OCI-LY3 (cell line): ENCODE data around the gene LRRC14B.

ENCODE experiments used
- H2AFZ ChIP-seq: fragments of 200-600, 300-600 bp; shearing (Covaris generic); 2 replicates; pipeline ENCODE4 v1.6.0; 2014; ENCODE audit warnings: antibody characterized with exemption, low read depth, low read length
- H3K27ac ChIP-seq: fragments of 200-600, 300-600 bp; sonication (generic); 2 replicates; pipeline ENCODE4 v1.5.1; 2014; ENCODE audit warnings: mild to moderate bottlenecking, low read length, moderate library complexity, mixed read lengths
- H3K27me3 ChIP-seq: fragments of 200-600, 300-600 bp; sonication (generic); 2 replicates; pipeline ENCODE4 v1.6.1; 2014; ENCODE audit warnings: low read depth, low read length, mixed read lengths
- H3K36me3 ChIP-seq: fragments of 200-600, 300-600 bp; sonication (generic); replicated peaks from 2 replicates; pipeline ENCODE3; 2014; ENCODE audit warnings: low read depth, low read length, mixed read lengths
- H3K4me1 ChIP-seq: fragments of 300-600, 200-600 bp; sonication (generic); 2 replicates; pipeline ENCODE4 v1.6.1; 2014; ENCODE audit warnings: low read length, mixed read lengths
- H3K4me2 ChIP-seq: fragments of 200-600, 300-600 bp; sonication (generic); 2 replicates; pipeline ENCODE4 v1.6.1; 2014; ENCODE audit warnings: low read length, mixed read lengths
- H3K4me3 ChIP-seq: fragments of 300-600, 200-600 bp; sonication (generic); 2 replicates; pipeline ENCODE4 v1.5.1; 2014; ENCODE audit warnings: antibody characterized with exemption, mild to moderate bottlenecking, low read length, moderate library complexity
- H3K79me2 ChIP-seq: fragments of 300-600, 200-600 bp; shearing (Covaris generic); 2 replicates; pipeline ENCODE4 v1.6.1; 2014; ENCODE audit warnings: mild to moderate bottlenecking, low read length, mixed read lengths
- H3K9ac ChIP-seq: fragments of 300-600, 200-600 bp; shearing (Covaris generic); 2 replicates; pipeline ENCODE4 v1.6.0; 2014; ENCODE audit warnings: mild to moderate bottlenecking, low read length, moderate library complexity
- H3K9me3 ChIP-seq: fragments of 200-600, 300-600 bp; shearing (Covaris generic); 2 replicates; pipeline ENCODE4 v1.6.1; 2014; ENCODE audit warnings: low read length, mixed read lengths; ENCODE audit not compliant: insufficient read depth
- H4K20me1 ChIP-seq: fragments of 200-600, 300-600 bp; sonication (generic); 2 replicates; pipeline ENCODE4 v1.6.1; 2016; ENCODE audit warnings: low read length, mixed read lengths; ENCODE audit not compliant: insufficient read depth
- CTCF ChIP-seq: fragments of 200-600, 300-600 bp; sonication (generic); IDR thresholded peaks from 2 replicates; pipeline ENCODE4 v1.5.1; 2014; ENCODE audit warnings: antibody characterized with exemption, low read length, low read depth
- EZH2phosphoT487 ChIP-seq: fragments of 200-600 bp; shearing (Covaris generic); IDR thresholded peaks from 2 replicates; pipeline ENCODE4 v1.6.1; 2018; ENCODE audit warnings: antibody characterized with exemption, mixed run types, low read depth

The LRRC14B gene

DNA sequence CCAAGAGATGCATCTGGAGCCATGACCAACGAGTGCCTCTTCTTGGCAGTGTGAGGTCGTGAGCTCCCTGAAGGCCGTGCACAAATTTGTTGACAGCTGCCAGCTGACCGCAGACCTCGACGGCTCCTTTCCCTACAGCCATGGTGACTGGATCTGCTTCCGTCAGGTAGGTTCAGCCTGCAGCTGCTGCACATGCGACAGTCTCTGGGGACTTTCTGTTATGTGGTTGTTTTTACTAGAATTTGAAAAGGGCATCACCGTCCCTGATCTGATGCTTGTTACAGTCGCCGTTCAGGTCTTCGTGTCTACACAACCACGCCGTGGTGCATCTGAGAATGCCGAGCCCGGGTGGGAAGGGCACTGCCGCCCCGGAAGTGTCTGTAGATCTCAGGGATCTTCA, 36.5 kb upstream of the LRRC14B start:
- no peaks in the 10 kb centered on the region for H3K9me3 ChIP-seq
- H3K4me1 ChIP-seq, result no peaks in the 10 kb centered on the region
- H2AFZ ChIP-seq, result no peak overlapping the region
- no peak overlapping the region for H3K27ac ChIP-seq
- TF ChIP-seq EZH2phosphoT487, result no peak
- TF ChIP-seq CTCF, result no peak
- H3K36me3 ChIP-seq, result no peaks in the 10 kb centered on the region
- H4K20me1 ChIP-seq, result no peaks in the 10 kb centered on the region
- H3K4me2 ChIP-seq, result no peak overlapping the region
- H3K27me3 ChIP-seq, result no peaks in the 10 kb centered on the region
- no peak overlapping the region for H3K4me3 ChIP-seq
- H3K79me2 ChIP-seq, result no peaks in the 10 kb centered on the region
- H3K9ac ChIP-seq, result no peak overlapping the region

DNA sequence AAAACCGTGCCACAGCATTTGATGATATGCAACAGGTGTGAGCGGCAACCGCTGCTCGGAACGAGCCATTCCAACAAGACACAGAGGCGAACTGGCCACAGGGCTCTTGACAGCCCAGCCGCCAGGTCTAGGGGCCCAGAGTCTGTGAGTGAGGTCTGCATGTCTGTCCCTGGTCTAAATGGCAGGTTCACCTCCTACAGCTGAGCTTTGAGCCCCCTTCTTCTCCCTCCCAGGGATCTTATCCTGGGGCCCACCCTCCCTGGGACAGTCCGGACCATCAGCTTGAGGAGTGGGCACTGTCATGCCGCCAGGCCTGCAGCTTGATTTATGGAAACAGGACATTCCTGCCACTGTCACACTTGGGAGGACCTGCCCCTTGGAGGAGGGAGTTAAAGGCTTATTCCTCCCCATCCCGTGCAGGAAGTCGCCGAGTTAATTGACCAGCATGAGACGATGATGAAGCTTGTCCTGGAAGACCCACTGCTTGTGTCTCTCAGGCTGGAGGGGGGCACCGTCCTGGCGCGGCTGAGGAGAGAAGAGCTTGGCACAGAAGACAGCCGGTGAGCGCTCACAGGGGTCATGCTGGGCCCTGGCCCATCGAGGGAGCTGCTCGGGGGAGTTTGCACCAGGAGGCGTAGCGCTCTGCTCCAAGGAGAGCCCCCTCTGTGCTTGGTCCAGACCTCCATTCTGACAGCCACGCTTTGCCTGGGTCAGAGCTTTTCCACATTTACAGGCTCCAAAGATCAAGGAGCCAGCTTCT, 35.5 kb upstream of the LRRC14B start:
- no peaks in the 10 kb centered on the region for H3K27me3 ChIP-seq
- H3K4me1 ChIP-seq, result no peaks in the 10 kb centered on the region
- H3K36me3 ChIP-seq, result no peaks in the 10 kb centered on the region
- H3K27ac ChIP-seq, result no peak overlapping the region
- H3K4me3 ChIP-seq, result no peak overlapping the region
- H2AFZ ChIP-seq, result no peak overlapping the region
- no peaks in the 10 kb centered on the region for H3K79me2 ChIP-seq
- H4K20me1 ChIP-seq, result no peaks in the 10 kb centered on the region
- H3K9ac ChIP-seq, result no peak overlapping the region
- H3K4me2 ChIP-seq, result no peak overlapping the region
- TF ChIP-seq EZH2phosphoT487 (no peak), CTCF (no peak)
- H3K9me3 ChIP-seq, result no peaks in the 10 kb centered on the region

DNA sequence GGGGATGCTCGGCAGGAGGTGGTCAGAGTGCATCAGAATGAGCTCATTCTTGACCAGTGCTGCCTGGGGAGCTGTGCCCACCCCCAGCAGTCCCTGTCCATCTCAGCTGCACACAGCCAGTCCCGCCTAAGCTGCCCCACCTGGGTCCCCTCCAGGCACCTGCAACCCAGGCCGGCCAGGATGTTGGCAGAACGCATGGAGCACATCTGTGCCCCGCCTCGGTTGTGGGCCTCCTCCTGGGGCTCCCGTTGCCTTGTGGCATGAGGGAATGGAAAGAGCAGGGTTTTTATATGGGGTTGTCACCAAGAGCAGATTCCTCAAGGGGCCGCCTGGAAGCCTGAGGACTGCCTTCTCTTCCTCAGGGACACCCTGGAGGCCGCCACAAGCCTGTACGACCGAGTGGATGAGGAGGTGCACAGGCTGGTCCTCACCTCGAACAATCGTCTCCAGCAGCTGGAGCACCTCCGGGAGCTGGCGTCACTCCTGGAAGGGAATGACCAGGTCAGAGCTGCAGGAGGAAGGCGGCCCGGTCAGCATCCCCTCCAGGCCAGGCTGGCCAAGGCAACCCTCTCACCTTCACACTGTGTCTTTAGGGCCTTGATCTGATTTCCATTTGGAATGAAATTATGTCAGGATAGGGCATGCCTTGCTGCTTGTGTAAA, 34.8 kb upstream of the LRRC14B start:
- H3K4me2 ChIP-seq, result no peak overlapping the region
- H3K4me3 ChIP-seq, result no peak overlapping the region
- no peaks in the 10 kb centered on the region for H3K4me1 ChIP-seq
- no peaks in the 10 kb centered on the region for H3K9me3 ChIP-seq
- H3K9ac ChIP-seq, result no peak overlapping the region
- no peak overlapping the region for H2AFZ ChIP-seq
- no peaks in the 10 kb centered on the region for H3K27me3 ChIP-seq
- H4K20me1 ChIP-seq, result no peaks in the 10 kb centered on the region
- H3K27ac ChIP-seq, result no peak overlapping the region
- no peak for TF ChIP-seq EZH2phosphoT487
- TF ChIP-seq CTCF, result no peak
- H3K79me2 ChIP-seq, result no peaks in the 10 kb centered on the region
- no peaks in the 10 kb centered on the region for H3K36me3 ChIP-seq

- Histone ChIP-seq H3K9me3 (no peaks in the 10 kb centered on the region), H3K4me2 (no peak overlapping the region), H2AFZ (no peak overlapping the region), H3K9ac (no peak overlapping the region), H3K27me3 (no peaks in the 10 kb centered on the region), H3K4me3 (no peak overlapping the region), H3K27ac (no peak overlapping the region), H3K36me3 (no peaks in the 10 kb centered on the region), H4K20me1 (no peaks in the 10 kb centered on the region), H3K79me2 (no peaks in the 10 kb centered on the region), H3K4me1 (no peaks in the 10 kb centered on the region)
- TF ChIP-seq EZH2phosphoT487 (no peak), CTCF (no peak)
These were observed 34.1 kb upstream of the LRRC14B start for GRCh38 chr5:157126-157715.
